AG09319 (cell line): ENCODE measurements around the gene CTIF.
A peak's percentile ranks its signal among the peaks of the same experiment; 100 is the strongest.

Experiments used
- DNase-seq: peaks from one replicate; pipeline ENCODE4 v3.0.0-alpha.2; 2010; ENCODE audit warnings: low read depth; ENCODE audit errors: extremely low read depth
- CTCF ChIP-seq: IDR thresholded peaks from 2 replicates; pipeline ENCODE4 v1.5.1; 2011; ENCODE audit warnings: low read depth, mild to moderate bottlenecking, inconsistent platforms, low read length, moderate library complexity

CTIF gene

GRCh38 chr18:48525671-48526070 lies 13.2 kb upstream of the CTIF start:
- no peak for TF ChIP-seq CTCF
- no peak for DNase-seq

- no peak for DNase-seq
- no peak for TF ChIP-seq CTCF
These were observed 11.4 kb upstream of the CTIF start for GRCh38 chr18:48527461-48527860.

- no peak for DNase-seq
- TF ChIP-seq CTCF: no peak
These were observed 10.0 kb upstream of the CTIF start for GRCh38 chr18:48528861-48529260.

GRCh38 chr18:48529796-48530195 lies 9.0 kb upstream of the CTIF start:
- TF ChIP-seq CTCF: no peak
- peak; percentile 49 for DNase-seq

- TF ChIP-seq CTCF: no peak
These were observed 8.3 kb upstream of the CTIF start for GRCh38 chr18:48530399-48531081.

GRCh38 chr18:48531082-48531403 lies 7.8 kb upstream of the CTIF start:
- TF ChIP-seq CTCF: no peak
- no peak for DNase-seq

More at GRCh38 chr18:48530399-48531081, 8.3 kb upstream of the CTIF start:
- DNase-seq: no peak

GRCh38 chr18:48531908-48532307 lies 6.9 kb upstream of the CTIF start:
- DNase-seq: no peak
- no peak for TF ChIP-seq CTCF
